ENCODE results near the gene SUSD6.

- TF ChIP-seq, protein P1, sequence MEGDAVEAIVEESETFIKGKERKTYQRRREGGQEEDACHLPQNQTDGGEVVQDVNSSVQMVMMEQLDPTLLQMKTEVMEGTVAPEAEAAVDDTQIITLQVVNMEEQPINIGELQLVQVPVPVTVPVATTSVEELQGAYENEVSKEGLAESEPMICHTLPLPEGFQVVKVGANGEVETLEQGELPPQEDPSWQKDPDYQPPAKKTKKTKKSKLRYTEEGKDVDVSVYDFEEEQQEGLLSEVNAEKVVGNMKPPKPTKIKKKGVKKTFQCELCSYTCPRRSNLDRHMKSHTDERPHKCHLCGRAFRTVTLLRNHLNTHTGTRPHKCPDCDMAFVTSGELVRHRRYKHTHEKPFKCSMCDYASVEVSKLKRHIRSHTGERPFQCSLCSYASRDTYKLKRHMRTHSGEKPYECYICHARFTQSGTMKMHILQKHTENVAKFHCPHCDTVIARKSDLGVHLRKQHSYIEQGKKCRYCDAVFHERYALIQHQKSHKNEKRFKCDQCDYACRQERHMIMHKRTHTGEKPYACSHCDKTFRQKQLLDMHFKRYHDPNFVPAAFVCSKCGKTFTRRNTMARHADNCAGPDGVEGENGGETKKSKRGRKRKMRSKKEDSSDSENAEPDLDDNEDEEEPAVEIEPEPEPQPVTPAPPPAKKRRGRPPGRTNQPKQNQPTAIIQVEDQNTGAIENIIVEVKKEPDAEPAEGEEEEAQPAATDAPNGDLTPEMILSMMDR (IDR thresholded peaks at IDR 0.05): no peak
- no peak for TF ChIP-seq POLR2A (IDR thresholded peaks at IDR 0.05)
These were observed 58.0 kb downstream of the SUSD6 start for GRCh38 chr14:69669375-69669774.
